ENCODE measurements around the gene PRXL2C.
"Not testable (repeated sequence)": the region's sequence is repeated elsewhere in the genome, so short reads cannot be mapped to it uniquely, and the experiment has no call there.

PRXL2C gene

DNA sequence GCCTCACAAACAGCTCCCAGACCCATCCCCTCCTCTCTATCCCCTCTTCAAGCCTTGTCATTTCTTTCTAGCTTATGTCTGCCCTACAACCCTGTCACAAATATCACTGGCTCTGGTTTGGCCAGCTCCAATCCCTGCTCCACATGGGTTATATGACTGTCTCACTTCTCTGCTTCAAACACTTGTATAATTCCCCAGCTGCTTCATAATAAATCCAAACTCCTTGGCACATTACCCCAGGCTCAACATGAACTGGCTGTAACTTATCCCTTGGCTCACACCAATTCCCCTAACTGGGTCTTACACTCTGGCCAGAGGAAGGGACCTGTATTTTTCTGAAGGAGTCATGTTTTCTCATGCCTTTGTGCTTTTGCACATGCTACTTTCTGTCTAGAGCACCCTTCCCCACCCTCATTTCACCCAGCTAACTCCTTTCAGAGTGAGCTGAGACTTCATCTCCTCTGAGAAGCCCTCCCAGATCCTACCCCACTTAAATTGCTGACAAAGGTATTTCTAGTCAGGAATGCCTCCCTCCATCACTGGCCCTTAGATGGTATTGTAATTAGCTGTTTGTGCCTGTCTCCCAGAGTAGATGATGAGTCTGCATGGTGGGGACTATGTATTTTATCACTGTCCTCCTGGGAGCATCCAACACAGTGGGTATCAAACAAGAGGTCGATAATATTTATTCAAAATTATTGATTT is 5.3 kb downstream of the PRXL2C start:
- DNase-seq = no peak

DNA sequence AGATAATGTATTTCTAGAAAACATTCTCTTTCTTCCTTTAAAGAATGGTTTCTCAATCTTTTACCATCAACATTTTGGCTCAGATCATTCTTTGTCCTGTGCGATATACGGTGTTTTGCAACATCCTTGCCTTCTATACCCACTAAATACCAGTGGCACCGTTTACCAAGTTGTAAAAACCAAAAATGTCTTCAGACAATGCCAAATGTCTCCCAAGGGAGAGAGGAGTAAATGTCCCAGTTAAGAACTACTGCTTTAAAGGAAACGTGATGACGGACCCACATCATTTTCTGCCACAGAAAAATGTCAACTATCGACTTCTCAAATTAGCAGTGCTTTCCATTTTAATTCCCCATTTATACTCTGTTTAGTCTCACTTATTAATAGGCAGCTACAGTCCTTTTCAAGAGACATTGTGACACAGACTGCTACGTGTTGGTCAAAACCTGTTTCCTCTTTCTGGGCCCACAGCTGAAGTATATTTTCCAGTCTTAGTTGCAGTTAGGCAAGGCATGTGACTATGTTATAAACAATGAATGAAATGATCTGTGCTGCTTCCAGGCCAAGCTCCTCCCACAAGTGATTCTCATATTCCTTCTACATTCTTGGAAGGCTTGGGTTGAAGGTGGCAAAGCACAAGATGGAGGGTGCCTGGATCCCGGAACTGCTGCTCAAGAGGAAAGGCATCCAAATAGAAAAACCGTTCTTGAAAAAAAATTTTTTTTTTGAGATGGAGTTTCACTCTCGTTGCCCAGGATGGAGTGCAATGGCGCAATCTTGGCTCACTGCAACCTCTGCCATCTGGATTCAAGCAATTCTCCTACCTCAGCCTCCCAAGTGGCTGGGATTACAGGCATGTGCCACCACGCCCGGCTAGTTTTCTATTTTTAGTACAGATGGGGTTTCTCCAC is 8.8 kb downstream of the PRXL2C start:
- DNase-seq = no peak

DNA sequence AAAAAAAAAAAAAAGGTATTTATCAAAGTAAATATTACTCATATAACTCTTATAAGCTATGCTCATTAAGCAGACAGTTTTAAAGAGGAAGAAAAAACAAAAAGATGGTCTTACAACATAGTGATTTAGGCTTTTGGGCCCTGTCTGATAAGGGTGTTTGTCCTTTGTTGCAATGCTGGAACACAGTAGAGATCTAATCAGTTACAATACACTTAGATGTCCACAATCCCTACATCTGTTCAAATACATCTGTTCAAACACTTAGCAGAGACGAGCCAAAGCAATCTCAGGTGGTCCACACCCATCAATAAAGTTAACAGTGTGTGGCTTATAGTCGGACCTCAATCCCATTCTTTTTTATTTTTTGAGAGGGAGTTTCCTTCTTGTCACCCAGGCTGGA is 11.0 kb downstream of the PRXL2C start:
- DNase-seq = peak; percentile 78

DNA sequence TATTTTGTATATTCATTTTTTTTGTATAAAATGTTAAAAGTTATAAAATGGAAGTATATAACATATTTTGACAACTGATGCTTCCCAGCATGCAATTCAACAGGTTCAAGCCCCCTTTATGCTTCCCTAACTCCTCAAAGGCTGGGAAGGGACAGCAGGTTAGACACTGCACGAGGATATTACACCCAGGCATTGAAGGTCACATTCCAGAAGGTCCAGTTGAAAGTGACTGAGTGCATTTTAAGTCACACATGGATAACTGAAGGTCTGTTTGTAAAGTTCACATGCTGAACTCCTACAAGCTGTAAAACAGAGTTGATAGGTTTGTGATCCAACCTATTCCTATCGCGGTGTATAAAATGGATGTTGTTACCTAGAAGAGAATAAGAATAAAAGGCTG is 13.6 kb downstream of the PRXL2C start:
- DNase-seq = no peak

DNA sequence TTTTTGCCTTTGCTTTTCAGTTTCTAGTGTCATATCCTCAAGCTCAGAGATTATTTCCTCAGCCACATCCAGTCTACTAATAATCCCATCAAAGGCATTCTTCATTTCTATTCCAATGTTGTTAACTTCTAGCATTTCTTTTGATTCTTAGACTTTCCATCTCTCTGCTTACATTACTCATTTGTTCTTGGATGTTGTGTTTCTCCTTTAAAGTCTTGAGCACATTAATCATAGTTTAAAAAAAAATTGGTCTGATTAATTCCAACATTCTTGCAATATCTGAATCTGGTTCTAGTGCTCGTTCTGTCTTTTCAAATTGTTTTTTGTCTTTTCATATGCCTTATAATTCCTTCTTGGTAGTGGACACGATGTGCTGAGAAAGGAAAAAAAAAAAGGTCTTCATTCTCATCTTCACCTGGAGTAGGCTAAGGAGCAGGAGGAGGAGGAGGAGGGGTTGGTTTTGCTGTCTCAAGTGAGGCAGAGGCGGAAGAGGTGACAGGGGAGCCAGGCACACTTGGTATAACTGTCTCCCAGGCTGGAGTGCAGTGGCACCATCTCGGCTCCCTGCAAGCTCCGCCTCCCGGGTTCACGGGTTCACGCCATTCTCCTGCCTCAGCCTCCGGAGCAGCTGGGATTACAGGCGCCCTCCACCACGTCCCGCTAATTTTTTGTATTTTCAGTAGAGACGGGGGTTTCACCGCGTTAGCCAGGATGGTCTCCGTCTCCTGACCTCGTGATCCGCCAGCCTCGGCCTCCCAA is 16.3 kb downstream of the PRXL2C start:
- DNase-seq = no peak

DNA sequence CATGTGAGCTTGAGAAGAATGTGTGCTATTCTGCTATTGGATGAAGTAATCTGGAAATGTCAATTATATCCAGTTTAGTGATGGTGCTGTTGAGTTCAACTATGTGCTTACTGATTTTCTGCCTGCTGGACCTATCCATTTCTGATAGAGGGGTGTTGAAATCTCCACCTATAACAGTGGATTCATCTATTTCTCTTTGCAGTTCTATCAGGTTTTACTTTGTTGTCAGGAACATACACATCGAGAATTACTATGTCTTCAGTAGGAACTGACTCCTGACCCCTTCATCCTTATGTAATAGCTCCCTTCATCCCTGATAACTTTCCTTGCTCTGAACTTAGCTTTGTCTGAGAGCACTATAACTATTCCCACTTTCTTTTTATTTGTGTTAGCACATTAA is 18.7 kb downstream of the PRXL2C start:
- no peak for DNase-seq

DNA sequence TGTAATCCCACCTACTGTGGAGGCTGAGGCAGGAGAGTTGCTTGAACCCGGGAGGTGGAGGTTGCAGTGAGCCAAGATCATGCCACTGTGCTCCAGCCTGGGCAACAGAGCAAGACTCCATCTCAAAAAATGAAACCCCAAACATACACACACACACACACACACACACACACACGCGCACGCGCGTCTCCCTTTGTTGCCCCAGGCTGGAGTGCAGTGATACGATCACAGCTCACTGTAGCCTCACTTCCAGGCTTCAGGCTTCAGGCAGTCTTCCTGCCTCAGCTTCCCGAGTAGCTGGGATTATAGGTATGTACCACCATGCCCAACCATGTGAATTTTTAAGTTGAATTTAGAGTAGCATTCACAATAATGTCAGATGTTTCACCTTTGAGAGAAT is 21.5 kb downstream of the PRXL2C start:
- DNase-seq = not testable (repeated sequence)

DNA sequence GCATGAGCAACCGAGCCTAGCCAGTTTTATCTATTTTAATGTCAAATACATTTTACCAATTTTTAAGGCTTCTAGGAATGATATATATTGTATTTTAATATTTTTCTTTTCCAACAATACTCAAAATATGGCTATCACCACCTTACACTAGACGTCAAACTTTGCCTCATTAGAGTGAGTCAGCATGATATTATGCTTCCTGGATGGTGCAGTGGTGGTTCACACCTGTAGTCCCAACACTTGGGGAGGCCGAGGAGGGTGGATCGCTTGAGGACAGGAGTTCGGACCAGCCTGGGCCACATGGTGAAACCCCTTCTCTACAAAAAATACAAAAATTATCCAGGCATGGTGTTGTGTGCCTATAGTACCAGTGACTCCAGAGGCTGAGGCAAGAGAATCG is 28.2 kb downstream of the PRXL2C start:
- no peak for DNase-seq

DNA sequence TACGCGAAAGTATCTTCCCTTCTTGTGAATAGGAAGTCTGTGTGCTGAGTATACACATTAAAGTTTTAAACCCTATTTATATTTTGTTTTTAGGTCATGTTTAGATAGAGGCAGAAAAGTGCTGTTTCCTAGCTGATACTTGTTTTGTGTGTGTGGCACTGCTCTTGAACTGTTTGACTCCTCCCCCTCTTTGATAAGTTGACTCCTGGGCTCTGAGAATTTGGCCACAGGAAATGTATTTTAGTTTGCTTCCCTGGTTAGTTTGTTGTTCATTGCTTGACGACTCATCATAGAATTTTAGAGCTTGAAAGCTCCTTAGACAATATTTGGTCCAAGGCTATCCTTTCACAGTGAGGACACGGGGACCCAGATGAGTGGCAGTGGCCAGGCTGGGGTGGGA is 33.5 kb downstream of the PRXL2C start:
- DNase-seq = no peak

DNA sequence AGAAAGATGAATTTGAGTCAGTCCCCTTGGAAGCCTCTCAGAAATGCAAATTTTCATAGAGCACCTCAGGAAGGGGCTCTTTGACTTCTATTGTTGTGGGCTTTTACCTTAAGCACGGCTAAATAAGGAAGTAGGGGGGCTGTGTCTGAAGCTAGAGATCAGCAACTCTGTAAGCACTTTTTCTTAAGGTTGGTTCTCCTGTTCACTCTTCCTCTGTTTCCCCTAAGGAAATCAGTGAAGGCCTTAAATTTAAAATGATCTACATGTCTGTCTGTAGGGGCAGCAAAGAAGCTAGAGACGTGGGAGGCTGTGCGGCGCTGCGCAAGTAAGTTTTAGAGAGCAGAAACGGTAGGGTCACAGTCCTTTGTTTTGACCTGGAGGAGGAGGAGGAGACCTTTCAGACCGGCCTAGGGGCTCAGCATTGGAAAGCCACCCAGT is 34.3 kb downstream of the PRXL2C start:
- no peak for DNase-seq

DNA sequence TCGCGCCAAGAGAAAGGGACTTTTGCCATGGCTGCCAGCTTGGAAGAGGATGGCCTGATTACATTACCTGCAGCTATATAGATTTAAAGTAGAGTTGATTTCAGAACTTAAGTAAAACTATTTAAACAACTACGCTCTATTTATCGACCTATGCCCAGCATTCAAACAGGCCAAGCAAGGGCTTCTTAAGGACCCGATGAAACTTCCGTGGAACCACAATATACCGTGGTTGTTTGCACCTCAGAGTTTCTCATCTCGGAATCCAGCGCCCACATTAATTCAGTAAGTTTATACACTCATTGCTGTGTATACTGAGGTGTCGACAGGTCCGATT is 35.0 kb downstream of the PRXL2C start:
- DNase-seq = no peak

DNA sequence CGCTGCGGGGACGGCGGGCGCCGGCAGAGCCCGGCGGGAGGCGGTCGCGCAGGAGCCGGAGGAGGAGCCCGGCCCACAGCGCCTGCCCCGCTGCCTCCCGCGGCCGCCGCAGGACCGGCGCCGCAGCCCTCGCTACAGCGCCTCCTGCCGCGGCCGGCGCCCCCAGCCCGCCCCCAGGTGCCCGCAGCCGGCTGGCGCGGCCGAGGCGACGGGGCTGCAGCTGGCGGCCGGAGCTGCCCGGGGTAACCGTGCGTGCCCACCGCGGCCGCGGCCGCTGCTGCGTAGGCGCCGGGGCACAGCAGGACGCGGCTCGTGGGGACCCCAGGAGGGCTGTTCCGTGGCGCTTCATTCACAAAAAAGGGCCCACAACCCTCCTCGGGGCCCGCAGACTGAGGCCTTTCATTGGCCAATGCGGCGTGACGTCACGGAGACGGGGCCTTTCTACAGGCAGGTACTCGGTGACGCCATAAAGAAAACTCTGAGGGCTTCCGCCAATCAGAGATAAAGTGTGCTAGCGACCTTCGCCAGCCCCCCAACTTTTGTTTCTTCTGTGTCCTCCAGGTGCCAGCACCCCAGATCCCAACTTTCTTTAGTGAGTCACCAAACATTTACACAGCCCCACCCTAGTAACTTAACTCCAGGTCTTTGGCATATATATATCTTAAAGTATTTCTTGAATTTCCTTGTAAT is 35.5 kb downstream of the PRXL2C start, which contains the start of gene CDC14B:
TSS of gene CDC14B (minus strand) at position 353 of the 690 bp plus-strand sequence. CDS start 465 bp downstream, outside the sequence.
- peak; percentile 79 for DNase-seq

DNA sequence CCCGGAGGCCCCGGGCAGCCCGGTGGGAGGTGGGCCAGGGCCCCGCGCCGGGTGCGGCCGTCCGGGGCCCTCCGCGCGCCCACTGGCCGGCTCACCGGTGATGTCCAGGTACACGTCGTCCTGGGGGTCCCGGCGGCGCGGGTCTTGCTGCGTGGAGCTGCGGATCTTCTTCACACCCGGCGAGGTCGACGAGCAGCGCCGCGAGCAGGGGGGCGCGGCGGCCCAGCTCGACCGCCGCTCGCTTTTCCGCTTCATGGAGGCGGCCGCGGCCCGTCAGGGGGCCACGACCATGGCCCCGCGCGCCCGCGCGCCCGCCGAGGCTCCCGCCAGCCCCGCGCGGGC is 36.0 kb downstream of the PRXL2C start:
- DNase-seq = no peak

DNA sequence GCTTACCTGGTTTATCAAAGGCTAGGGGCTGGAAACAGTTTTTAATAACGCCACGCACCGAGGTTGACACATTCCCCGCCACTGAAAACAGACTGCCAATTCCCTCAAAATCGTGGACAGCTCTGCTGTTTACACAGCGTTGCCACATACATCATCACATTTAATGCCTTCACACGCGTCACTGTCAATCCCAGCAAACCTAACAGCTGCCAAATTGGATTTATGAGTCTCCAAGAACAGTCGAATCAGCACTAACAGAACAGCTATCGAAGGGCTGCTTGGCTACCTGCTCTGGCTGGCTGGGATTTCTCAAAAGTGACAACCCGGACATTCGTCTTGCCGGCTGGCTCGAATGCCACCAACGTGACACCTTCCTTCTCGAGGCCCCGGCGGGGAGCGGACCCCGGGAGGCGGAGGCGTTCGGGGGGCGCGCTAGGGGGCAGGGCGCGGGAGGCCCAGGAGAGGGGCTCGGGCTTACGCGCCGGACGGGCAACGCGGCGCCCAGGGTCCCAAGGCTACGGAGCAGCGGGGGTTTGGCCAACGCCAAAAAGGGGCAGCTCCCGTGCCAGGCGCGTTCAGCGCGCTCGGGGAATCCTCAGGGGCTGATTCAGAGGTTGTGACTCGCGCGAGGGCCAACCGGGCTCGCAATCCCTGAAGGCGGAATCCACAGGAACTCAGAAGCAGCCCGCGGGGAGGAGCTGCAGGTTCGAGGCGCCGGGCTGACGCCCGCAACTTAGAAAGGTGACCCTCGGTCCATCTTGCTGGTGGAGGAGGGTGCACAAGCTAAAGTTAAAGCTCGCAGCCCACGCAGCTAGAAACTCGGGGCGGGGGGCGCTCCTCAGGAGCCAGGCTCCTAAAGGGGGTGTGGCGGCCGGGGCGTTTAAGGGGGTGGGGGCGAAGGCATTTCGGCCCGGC is 36.7 kb downstream of the PRXL2C start:
- DNase-seq = no peak

DNA sequence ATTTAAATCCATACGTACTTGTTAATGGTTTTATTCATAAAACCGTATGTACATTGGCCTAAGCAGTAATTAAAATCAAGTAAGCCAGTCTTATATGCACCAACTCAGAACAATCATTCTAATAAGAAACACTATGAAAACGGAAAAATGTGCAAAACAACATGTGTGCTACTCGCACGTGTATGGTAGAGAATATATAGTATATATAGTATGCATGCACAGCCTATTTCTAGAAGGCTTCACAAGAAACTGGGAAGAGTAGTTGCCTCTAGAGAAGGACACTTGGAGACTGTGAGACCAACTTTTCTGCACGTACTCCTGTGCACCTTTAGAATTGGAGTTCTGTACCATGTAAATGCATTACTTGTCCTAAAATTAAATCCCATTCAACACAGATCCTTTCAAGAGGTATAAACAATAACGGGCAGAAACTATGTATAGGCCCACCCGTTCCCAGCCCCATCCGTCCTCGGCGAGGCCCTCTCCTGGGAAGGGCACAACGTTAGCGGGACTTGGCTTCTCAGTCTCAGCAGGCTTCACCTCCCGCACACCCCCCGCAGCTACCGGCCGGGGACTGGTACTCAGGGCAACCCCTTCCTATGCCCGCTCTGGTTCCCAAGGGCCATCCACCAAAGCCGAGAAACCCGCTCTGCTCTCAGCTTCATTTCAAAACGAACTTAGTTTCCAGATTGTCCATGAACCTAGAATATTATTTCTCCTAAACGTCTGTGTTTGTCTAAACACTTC is 37.5 kb downstream of the PRXL2C start:
- no peak for DNase-seq

DNA sequence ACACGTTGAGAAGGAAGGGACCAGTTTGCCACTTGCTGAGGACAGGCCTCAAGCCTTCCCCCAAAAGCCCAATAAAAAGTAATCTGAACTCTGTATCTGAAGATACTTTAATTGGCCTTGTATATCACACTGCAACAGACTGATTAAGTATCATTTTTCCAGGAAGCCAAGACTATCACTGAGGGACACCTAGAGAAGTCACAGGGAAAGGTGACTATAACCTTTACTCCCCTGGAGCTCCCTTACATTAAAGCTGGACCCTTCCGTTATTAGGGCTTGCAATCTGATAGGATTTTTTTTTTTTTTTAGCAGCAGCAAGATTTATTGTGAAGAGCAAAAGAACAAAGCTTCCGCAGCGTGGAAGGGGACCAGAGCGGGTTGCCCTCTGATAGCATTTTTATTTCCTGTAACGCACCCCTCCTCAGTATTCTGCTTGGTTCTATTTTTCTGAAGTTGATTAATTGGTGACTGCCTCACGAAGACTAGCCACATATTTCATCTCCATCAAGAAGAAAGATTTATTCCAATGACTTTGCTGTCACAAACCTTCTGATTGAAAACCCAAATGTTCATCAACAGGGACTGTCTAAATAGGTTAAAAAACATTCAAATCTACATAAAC is 38.2 kb downstream of the PRXL2C start:
- DNase-seq = no peak

DNA sequence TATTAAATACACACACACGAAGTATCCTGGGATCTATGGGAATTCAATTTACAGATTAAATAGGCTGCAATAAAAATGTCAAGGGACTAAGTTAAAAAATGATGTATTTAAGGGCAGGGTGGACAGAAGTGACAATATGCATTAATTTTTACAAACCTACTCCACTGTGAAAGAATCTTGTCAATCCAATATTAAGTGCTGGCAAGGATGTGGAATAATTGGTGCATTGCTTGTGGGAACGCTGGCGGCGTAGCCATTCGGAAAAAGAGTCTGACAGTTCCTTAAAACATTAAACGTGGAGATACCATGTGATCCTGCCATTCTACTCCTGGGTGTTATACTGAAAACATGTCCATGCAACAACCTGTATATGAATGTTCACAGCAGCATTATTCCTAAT is 39.7 kb downstream of the PRXL2C start:
- no peak for DNase-seq

DNA sequence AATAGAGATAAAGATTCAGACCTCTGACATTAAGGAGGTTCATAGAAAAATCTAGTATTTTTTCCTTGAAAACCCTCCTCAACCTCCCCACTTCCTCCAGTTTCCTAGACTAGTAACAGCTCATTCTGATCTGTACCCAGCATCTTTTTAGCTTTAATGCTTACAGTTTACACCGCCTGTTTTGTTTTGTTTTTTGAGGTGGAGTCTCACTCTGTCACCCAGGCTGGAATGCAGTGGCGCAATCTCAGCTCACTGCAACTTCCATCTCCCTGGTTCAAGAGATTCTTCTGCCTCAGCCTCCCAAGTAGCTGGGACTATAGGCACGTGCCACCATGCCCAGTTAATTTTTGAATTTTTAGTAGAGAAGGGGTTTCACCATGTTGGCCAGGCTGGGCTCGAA is 40.5 kb downstream of the PRXL2C start:
- not testable (repeated sequence) for DNase-seq

DNA sequence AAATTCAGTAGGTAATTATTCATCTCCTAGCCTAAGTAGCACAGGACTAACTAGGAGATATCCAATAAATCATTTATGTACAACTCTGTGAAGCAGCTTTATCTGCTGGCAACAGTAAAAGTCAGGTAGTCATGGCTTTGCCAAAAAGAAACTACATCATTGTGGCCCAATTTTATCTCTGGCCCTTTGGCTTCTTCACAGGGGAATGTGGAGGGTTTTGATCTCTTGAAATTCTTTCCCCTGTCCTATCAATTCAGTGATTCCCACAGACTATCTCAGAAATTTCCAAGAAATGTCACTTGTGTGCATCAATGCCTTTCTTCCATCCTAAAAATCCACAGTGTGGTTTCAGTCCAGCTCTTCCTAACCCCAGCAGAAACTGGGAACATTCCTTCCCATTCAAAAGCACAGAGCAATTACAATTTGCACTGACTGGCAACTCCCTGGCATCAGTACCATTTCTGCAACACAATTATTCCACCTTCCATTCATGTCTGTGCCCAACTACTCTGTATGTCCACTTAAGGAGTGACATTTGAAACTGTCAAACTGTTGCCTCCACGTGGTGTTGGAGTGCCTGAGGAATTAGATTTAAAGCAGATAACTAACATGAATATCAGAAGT is 42.0 kb downstream of the PRXL2C start:
- DNase-seq = no peak
